DND-41 (cell line): ENCODE data around the gene UBC.

ENCODE experiments used
- CTCF ChIP-seq: IDR thresholded peaks from 2 replicates; pipeline ENCODE4 v1.5.1; 2012; ENCODE audit warnings: borderline replicate concordance, low read length, moderate library complexity, mild to moderate bottlenecking; ENCODE audit not compliant: poor library complexity, severe bottlenecking; ENCODE audit errors: extremely low read depth
- EZH2 ChIP-seq: IDR thresholded peaks from 3 replicates; pipeline ENCODE4 v1.6.1; 2012; ENCODE audit warnings: borderline replicate concordance, low read depth, mild to moderate bottlenecking, moderate library complexity, low read length, inconsistent platforms; ENCODE audit not compliant: severe bottlenecking

- TF ChIP-seq CTCF, result no peak
- no peak for TF ChIP-seq EZH2
These were observed 9.7 kb upstream of the UBC start for GRCh38 chr12:124923905-124924734.
